HCT116 (cell line): ENCODE results near the gene ADAD2. TPM values are rescaled to one million over a fixed set of nuclear protein-coding genes. Genes with fewer than 3 reads are reported as not detected.

ENCODE experiments used
- ATAC-seq: fragments of 200-7000 bp; cut with Tn5 transposase; 2 replicates; pipeline ENCODE4 v1.9.1; 2020; ENCODE audit warnings: mild to moderate bottlenecking, moderate library complexity
- BruUV-seq: library from RNA; stranded (reverse); fragments of 400-500 nt; replicated peaks from 2 replicates; lab custom pipeline; 2021; lab: Mats Ljungman, UMichigan
- CTCF ChIA-PET: fragments of 300-600 bp; sonication (Branson Sonifier 250); formaldehyde crosslinking; loops from one replicate; lab custom pipeline; 2021; ENCODE audit warnings: antibody characterized with exemption; lab: Charles Lee
- POLR2A ChIA-PET: fragments of 300-600, 350-600 bp; sonication (Branson Sonifier 250); formaldehyde crosslinking; loops from one replicate; lab custom pipeline; 2021; ENCODE audit warnings: antibody characterized with exemption; lab: Charles Lee
- RAD21 ChIA-PET, 2 experiments: fragments of 300-600 bp; sonication (Branson Sonifier 250); formaldehyde crosslinking; loops; one replicate each; lab custom pipeline; 2023; ENCODE audit warnings: low total read pairs in 2 of 2; ENCODE audit not compliant: uncharacterized antibody in 2 of 2, unreplicated experiment in 2 of 2, low non-redundant PET in 1 of 2; lab: Charles Lee
- DNase-seq: peaks from one replicate; pipeline ENCODE4 v3.0.0-alpha.2; 2010; ENCODE audit warnings: low read depth, low spot score
- H2AFZ ChIP-seq: fragments of 200-600 bp; shearing (Covaris generic), sonication (generic); 2 replicates; pipeline ENCODE4 v1.6.1; 2017; ENCODE audit warnings: low read depth, mixed run types, mixed read lengths, antibody characterized with exemption, low read length; ENCODE audit not compliant: poor library complexity, severe bottlenecking
- H3K27ac ChIP-seq: 2 replicates; pipeline ENCODE4 v1.5.1; 2012; ENCODE audit warnings: low read depth, low read length
- H3K27me3 ChIP-seq: fragments of 200-600 bp; sonication (generic); 2 replicates; pipeline ENCODE4 v1.6.1; 2016; ENCODE audit warnings: mixed run types, low read length, mixed read lengths; ENCODE audit not compliant: insufficient read depth
- H3K36me3 ChIP-seq, 2 experiments: fragments of 200-500 bp in 1 of 2; fragments of 200-600 bp in 1 of 2; sonication (Bioruptor generic) in 1 of 2; sonication (generic) in 1 of 2; 2 replicates each; pipeline versions ENCODE4 v1.5.1 to v1.6.1; 2014 to 2016; ENCODE audit warnings: low read length in 2 of 2, inconsistent platforms in 1 of 2, mixed read lengths in 1 of 2, mixed run types in 1 of 2; ENCODE audit not compliant: insufficient read depth in 2 of 2, control insufficient read depth in 1 of 2
- H3K4me1 ChIP-seq, 2 experiments: fragments of 200-600 bp in 1 of 2; sonication (generic) in 1 of 2; 2 replicates each; pipeline versions ENCODE4 v1.5.1 to v1.6.1; 2012 to 2017; ENCODE audit warnings: low read length in 2 of 2, inconsistent platforms in 1 of 2, mild to moderate bottlenecking in 1 of 2, mixed read lengths in 1 of 2, mixed run types in 1 of 2, moderate library complexity in 1 of 2; ENCODE audit not compliant: insufficient read depth in 2 of 2, control insufficient read depth in 1 of 2
- H3K4me2 ChIP-seq: fragments of 200-600 bp; sonication (generic); 2 replicates; pipeline ENCODE4 v1.6.1; 2017; ENCODE audit warnings: mixed run types, low read length, mixed read lengths
- H3K4me3 ChIP-seq, 2 experiments: fragments of 200-600 bp in 1 of 2; sonication (generic) in 1 of 2; replicated peaks in 1 of 2; 2 replicates each; pipeline ENCODE4 v1.5.1; 2011 to 2016; ENCODE audit warnings: low read length in 2 of 2, control low read depth in 1 of 2, low read depth in 1 of 2, mild to moderate bottlenecking in 1 of 2, mixed read lengths in 1 of 2, mixed run types in 1 of 2
- H3K79me2 ChIP-seq: fragments of 200-600 bp; sonication (generic); 2 replicates; pipeline ENCODE4 v1.6.1; 2017; ENCODE audit warnings: mild to moderate bottlenecking, mixed run types, low read length, moderate library complexity, mixed read lengths; ENCODE audit not compliant: insufficient read depth
- H3K9ac ChIP-seq: fragments of 200-600 bp; sonication (generic); 2 replicates; pipeline ENCODE4 v1.6.1; 2016; ENCODE audit warnings: low read length, mixed read lengths
- H3K9me2 ChIP-seq: fragments of 200-600 bp; sonication (generic), shearing (Covaris generic); 2 replicates; pipeline ENCODE4 v1.6.1; 2017; ENCODE audit warnings: mixed run types, mild to moderate bottlenecking, moderate library complexity; ENCODE audit not compliant: insufficient read depth
- H3K9me3 ChIP-seq, 2 experiments: fragments of 200-500 bp in 1 of 2; fragments of 200-600 bp in 1 of 2; sonication (Bioruptor generic) in 1 of 2; sonication (generic) in 1 of 2; 2 replicates each; pipeline ENCODE4 v1.6.1; 2014 to 2017; ENCODE audit warnings: low read length in 2 of 2, mixed read lengths in 2 of 2, inconsistent platforms in 1 of 2, low read depth in 1 of 2, mild to moderate bottlenecking in 1 of 2, mixed run types in 1 of 2, moderate library complexity in 1 of 2; ENCODE audit not compliant: control insufficient read depth in 1 of 2, insufficient read depth in 1 of 2
- H4K20me1 ChIP-seq: fragments of 200-600 bp; sonication (generic), shearing (Covaris generic); 2 replicates; pipeline ENCODE4 v1.6.1; 2017; ENCODE audit warnings: mixed run types, mild to moderate bottlenecking, moderate library complexity; ENCODE audit not compliant: insufficient read depth
- CBX3 ChIP-seq: IDR thresholded peaks from 2 replicates; pipeline ENCODE4 v1.6.1; 2012; ENCODE audit warnings: low read depth
- EGR1 ChIP-seq: IDR thresholded peaks from 2 replicates; pipeline ENCODE4 v1.6.1; 2012; ENCODE audit warnings: low read depth
- ELF1 ChIP-seq: IDR thresholded peaks from 2 replicates; pipeline ENCODE4 v1.6.1; 2012; ENCODE audit warnings: low read depth, borderline replicate concordance
- EZH2 ChIP-seq: fragments of 200-600 bp; sonication (generic); IDR thresholded peaks from 2 replicates; pipeline ENCODE4 v1.6.1; 2017; ENCODE audit warnings: antibody characterized with exemption, mixed run types
- MAX ChIP-seq: IDR thresholded peaks from 2 replicates; pipeline ENCODE4 v1.6.1; 2012
- SP1 ChIP-seq: IDR thresholded peaks from 2 replicates; pipeline ENCODE4 v1.6.1; 2012; ENCODE audit warnings: low read depth
- SRF ChIP-seq: IDR thresholded peaks from 2 replicates; pipeline ENCODE4 v1.6.1; 2012; ENCODE audit warnings: low read depth
- TCF7L2 ChIP-seq: IDR thresholded peaks from 2 replicates; pipeline ENCODE4 v1.7.0; 2011; ENCODE audit warnings: borderline replicate concordance, inconsistent platforms; ENCODE audit not compliant: insufficient read depth, insufficient read length; ENCODE audit errors: extremely low read depth
- YY1 ChIP-seq: IDR thresholded peaks from 2 replicates; pipeline ENCODE4 v1.6.1; 2011; ENCODE audit warnings: low read length, low read depth, moderate library complexity, mild to moderate bottlenecking; ENCODE audit not compliant: insufficient replicate concordance; ENCODE audit errors: extremely low read depth
- intact Hi-C: fragments of 100-400 bp; cut with micrococcal nuclease; formaldehyde crosslinking; loops from 2 replicates; pipeline ENCODE4 v1.10.0; 2022
- total RNA-seq: library from RNA; stranded (reverse); gene quantifications from one replicate; pipeline ENCODE4 v1.2.1, GENCODE V29; 2021; ENCODE audit not compliant: unreplicated experiment
- TF ChIP-seq, protein P1 (sequence below): IDR thresholded peaks from 2 replicates; pipeline ENCODE4 v1.6.1; 2012; ENCODE audit warnings: low read depth

ADAD2 gene
- total RNA-seq, 1 experiment from 2014 or later, result not detected

GRCh38 chr16:84228256-84228838 is 37.4 kb downstream of the ADAD2 start (continued):
- TF ChIP-seq MAX (no peak), EGR1 (peak; percentile 80), TCF7L2 (peak; percentile 56), ELF1 (no peak), YY1 (peak; percentile 54), SRF (no peak), SP1 (no peak; the same call in none of the 2 replicates), EZH2 (no peak)
- TF ChIP-seq, protein P1, sequence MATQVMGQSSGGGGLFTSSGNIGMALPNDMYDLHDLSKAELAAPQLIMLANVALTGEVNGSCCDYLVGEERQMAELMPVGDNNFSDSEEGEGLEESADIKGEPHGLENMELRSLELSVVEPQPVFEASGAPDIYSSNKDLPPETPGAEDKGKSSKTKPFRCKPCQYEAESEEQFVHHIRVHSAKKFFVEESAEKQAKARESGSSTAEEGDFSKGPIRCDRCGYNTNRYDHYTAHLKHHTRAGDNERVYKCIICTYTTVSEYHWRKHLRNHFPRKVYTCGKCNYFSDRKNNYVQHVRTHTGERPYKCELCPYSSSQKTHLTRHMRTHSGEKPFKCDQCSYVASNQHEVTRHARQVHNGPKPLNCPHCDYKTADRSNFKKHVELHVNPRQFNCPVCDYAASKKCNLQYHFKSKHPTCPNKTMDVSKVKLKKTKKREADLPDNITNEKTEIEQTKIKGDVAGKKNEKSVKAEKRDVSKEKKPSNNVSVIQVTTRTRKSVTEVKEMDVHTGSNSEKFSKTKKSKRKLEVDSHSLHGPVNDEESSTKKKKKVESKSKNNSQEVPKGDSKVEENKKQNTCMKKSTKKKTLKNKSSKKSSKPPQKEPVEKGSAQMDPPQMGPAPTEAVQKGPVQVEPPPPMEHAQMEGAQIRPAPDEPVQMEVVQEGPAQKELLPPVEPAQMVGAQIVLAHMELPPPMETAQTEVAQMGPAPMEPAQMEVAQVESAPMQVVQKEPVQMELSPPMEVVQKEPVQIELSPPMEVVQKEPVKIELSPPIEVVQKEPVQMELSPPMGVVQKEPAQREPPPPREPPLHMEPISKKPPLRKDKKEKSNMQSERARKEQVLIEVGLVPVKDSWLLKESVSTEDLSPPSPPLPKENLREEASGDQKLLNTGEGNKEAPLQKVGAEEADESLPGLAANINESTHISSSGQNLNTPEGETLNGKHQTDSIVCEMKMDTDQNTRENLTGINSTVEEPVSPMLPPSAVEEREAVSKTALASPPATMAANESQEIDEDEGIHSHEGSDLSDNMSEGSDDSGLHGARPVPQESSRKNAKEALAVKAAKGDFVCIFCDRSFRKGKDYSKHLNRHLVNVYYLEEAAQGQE, result no peak

- H3K27ac ChIP-seq, result no peak overlapping the region
- H3K36me3 ChIP-seq, result no peaks in the 10 kb centered on the region
- POLR2A ChIA-PET, result no interaction called here
- no peak overlapping the region for H3K4me3 ChIP-seq
- H4K20me1 ChIP-seq, result no peaks in the 10 kb centered on the region
- no peaks in the 10 kb centered on the region for H3K79me2 ChIP-seq
- TF ChIP-seq CBX3, result no peak
- TF ChIP-seq SP1, result no peak
- no peak for TF ChIP-seq YY1
- intact Hi-C loops, result no loop called here
- CTCF ChIA-PET, result no interaction called here
- ATAC-seq, result no peak
- DNase-seq, result no peak
- peaks cover 17 to 37% of the 10 kb centered on the region in 2 experiments for H3K4me1 ChIP-seq
- no peaks in the 10 kb centered on the region for H3K9me2 ChIP-seq
- H2AFZ ChIP-seq, result no peak overlapping the region
- peak overlapping the region; percentile 78 for H3K4me2 ChIP-seq
- no peak overlapping the region for H3K9ac ChIP-seq
- RAD21 ChIA-PET, result interaction anchor here in 1 of 2 experiments (0.7 kb wide), 1 partner anchor 25 kb away, joined by 3 read pairs; no protein-coding TSS in a partner anchor
- H3K27me3 ChIP-seq, result peaks cover 8% of the 10 kb centered on the region; the same call in 1 of the 2 replicates
- BruUV-seq, result no TSS peak
- H3K9me3 ChIP-seq, result no peaks in the 10 kb centered on the region
Observed at GRCh38 chr16:84229471-84229870, 38.5 kb downstream of the ADAD2 start.
